Muscle layer of duodenum (tissue), 2 donors: Measurements from ENCODE around the gene TP73.

Experiments
- H3K27ac ChIP-seq: one replicate; pipeline ENCODE4 v1.7.0; 2013; ENCODE audit warnings: mild to moderate bottlenecking, low read length
- H3K27me3 ChIP-seq: one replicate; pipeline ENCODE4 v1.7.0; 2013; ENCODE audit warnings: low read depth, mild to moderate bottlenecking, control low read depth, low read length
- H3K36me3 ChIP-seq, 2 donors: one replicate each; pipeline ENCODE4 v1.7.0; 2013; ENCODE audit warnings: low read length in 2 of 2, control low read depth in 1 of 2, mild to moderate bottlenecking in 1 of 2; ENCODE audit not compliant: insufficient read depth in 2 of 2, control insufficient read depth in 1 of 2
- H3K4me1 ChIP-seq, 2 donors: one replicate each; pipeline ENCODE4 v1.7.0; 2013; ENCODE audit warnings: low read length in 2 of 2, mild to moderate bottlenecking in 2 of 2, control low read depth in 1 of 2, moderate library complexity in 1 of 2; ENCODE audit not compliant: insufficient read depth in 2 of 2, control insufficient read depth in 1 of 2
- H3K4me3 ChIP-seq, 2 donors: one replicate each; pipeline ENCODE4 v1.7.0; 2013; ENCODE audit warnings: low read length in 2 of 2, low read depth in 1 of 2, mild to moderate bottlenecking in 1 of 2
- H3K9me3 ChIP-seq, 2 donors: one replicate each; pipeline ENCODE4 v1.7.0; 2013; ENCODE audit warnings: low read length in 2 of 2, control low read depth in 1 of 2, mild to moderate bottlenecking in 1 of 2; ENCODE audit not compliant: control insufficient read depth in 1 of 2
- donor health status: healthy.

Gene TP73

DNA sequence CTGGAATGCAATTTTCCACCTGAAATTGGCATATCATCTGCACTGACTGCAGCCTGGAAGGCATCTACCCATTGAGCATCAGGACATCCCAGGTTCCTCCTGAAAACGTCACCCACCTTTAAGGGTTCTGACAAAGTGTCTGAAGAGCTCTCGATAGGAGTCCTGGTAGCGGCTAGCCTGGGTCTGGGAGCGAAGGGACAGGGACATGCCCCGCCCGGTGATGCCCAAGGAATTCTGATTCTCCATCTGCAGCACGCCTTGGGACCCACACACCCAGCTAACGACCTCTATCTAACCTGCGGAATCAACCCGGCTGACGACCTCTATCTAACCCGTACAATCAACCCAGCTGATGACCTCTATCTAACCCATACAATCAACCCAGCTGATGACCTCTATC lies 86.6 kb downstream of the TP73 start:
- Histone ChIP-seq H3K27ac (no peak overlapping the region), H3K27me3 (no peaks in the 10 kb centered on the region), H3K4me3 (no peak overlapping the region), H3K9me3 (no peaks in the 10 kb centered on the region), H3K4me1 (no peaks in the 10 kb centered on the region), H3K36me3 (peaks cover 9 to 65% of the 10 kb centered on the region in 2 donors)

DNA sequence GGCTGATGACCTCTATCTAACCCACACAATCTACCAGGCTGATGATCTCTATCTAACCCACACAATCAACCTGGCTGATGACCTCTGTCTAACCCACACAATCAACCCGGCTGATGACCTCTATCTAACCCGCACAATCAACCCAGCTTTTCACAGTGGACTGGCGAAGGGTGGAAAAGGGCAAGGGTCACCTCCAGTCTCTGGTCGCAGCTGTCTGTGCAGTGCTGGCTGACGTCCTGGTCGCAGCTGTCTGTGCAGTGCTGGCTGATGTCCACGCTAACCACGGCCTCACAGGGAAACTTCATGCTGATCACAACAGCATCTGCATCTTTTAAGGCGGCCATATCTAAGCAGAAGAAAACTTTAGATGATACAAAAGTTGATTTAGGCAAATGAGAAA lies 87.7 kb downstream of the TP73 start:
- no peak overlapping the region for H3K4me3 ChIP-seq
- no peaks in the 10 kb centered on the region for H3K9me3 ChIP-seq
- no peaks in the 10 kb centered on the region for H3K27me3 ChIP-seq
- H3K27ac ChIP-seq = no peak overlapping the region
- H3K36me3 ChIP-seq = peaks cover 9 to 71% of the 10 kb centered on the region in 2 donors
- H3K4me1 ChIP-seq = peaks cover 0 to 6% of the 10 kb centered on the region in 2 donors

DNA sequence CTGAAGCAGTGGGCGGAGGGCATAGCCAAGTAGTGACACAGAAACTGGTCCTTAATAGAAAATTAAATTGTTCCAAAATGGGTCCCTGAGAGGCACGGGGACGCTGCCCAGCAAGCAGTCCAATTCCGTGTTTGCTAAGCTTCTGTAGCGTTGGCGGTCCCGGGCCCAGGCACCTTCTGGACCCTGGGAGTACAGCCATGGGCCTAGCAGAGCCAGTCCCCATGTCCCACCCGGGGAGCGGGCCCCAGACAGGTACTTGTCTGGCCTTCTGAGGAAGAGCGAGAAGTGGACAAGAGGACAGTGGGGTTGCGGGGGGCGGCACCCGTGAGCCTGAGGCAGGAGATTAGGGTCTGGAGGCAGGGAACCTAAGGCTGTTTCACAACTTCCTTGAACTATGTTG lies 88.4 kb downstream of the TP73 start:
- Histone ChIP-seq H3K4me1 (peaks cover 0 to 11% of the 10 kb centered on the region in 2 donors), H3K9me3 (no peaks in the 10 kb centered on the region), H3K27ac (no peak overlapping the region), H3K4me3 (no peak overlapping the region), H3K27me3 (no peaks in the 10 kb centered on the region), H3K36me3 (peaks cover 9 to 69% of the 10 kb centered on the region in 2 donors)

DNA sequence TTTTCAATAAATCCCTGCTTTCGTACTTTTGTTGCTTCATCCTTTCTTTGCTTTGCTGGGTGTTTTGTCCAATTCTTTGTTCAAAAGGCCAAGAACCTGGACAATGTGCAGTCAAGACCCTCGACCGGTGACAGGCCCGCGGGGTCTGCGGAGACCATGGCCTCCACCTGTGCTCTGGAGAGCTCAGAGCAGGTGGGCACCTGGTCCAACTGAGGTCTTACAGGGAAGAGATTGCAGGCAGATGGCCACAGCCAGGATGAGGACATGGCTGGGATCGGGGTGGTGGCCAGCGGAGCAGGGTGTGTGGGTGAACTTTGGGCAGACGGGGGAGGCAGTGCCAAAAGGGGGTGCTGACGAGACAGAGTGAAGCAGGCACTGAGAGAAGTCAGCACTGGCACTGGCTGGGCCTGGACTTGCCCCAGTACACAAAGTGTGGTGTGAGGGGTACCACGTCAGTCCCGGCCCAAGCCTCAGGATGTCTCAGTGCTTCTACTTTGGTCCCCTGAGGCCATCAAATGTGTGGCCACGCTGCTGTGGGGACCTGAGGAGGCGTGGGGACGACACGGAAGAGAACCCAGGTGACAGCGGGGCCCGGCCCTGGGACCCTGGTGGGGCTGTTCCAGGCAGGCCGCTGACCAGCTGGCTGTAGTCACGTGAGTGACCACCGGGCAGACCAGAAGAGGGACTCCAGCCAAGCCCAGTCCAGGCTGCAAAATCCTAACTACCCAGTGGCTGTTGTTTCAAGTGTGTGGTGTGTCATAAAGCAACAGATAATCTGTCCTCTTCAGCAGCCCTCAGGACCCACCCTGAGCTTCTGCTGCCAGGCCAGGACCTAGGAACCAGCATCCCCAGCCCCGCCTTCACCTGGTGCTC lies 89.5 kb downstream of the TP73 start:
- no peak overlapping the region for H3K4me3 ChIP-seq
- H3K27me3 ChIP-seq = no peaks in the 10 kb centered on the region
- no peak overlapping the region for H3K27ac ChIP-seq
- peaks cover 9 to 59% of the 10 kb centered on the region in 2 donors for H3K36me3 ChIP-seq
- no peaks in the 10 kb centered on the region for H3K9me3 ChIP-seq
- peaks cover 0 to 20% of the 10 kb centered on the region in 2 donors for H3K4me1 ChIP-seq

- H3K27ac ChIP-seq = no peak overlapping the region
- H3K36me3 ChIP-seq = peaks cover 9 to 50% of the 10 kb centered on the region in 2 donors
- no peaks in the 10 kb centered on the region for H3K9me3 ChIP-seq
Measured at GRCh38 chr1:3742439-3743298, 90.4 kb downstream of the TP73 start.

DNA sequence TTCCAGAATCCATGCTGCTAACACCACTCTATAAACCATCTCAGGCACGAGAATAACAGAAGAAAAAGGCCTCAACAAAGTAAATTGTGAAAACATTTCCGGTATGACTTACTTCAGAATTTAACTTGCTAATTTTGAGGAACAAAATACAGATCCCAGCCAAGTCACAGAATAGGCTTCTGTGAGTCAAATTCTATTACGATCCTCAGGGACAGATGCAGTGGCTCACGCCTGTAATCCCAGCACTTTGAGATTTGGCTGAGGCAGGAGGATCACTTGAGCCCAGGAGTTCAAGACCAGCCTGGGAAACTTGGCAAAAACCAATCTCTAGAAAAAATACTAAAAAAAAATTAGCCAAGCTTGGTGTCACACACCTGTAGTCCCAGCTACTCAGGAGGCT lies 91.1 kb downstream of the TP73 start:
- H3K36me3 ChIP-seq = peaks cover 9 to 43% of the 10 kb centered on the region in 2 donors
- H3K4me3 ChIP-seq = no peak overlapping the region

More at GRCh38 chr1:3742439-3743298, 90.4 kb downstream of the TP73 start:
- H3K4me3 ChIP-seq = no peak overlapping the region
- peaks cover 1 to 22% of the 10 kb centered on the region in 2 donors for H3K4me1 ChIP-seq
- no peaks in the 10 kb centered on the region for H3K27me3 ChIP-seq

GRCh38 chr1:3743826-3744225 lies 91.5 kb downstream of the TP73 start:
- peaks cover 3 to 26% of the 10 kb centered on the region in 2 donors for H3K4me1 ChIP-seq
- H3K36me3 ChIP-seq = peaks cover 8 to 39% of the 10 kb centered on the region in 2 donors
- H3K4me3 ChIP-seq = no peak overlapping the region

More for the DNA sequence above, 91.1 kb downstream of the TP73 start:
- Histone ChIP-seq H3K27me3 (no peaks in the 10 kb centered on the region), H3K4me1 (peaks cover 3 to 26% of the 10 kb centered on the region in 2 donors), H3K27ac (no peak overlapping the region), H3K9me3 (no peaks in the 10 kb centered on the region)

GRCh38 chr1:3744646-3745045 lies 92.3 kb downstream of the TP73 start:
- no peaks in the 10 kb centered on the region for H3K9me3 ChIP-seq
- H3K27ac ChIP-seq = no peak overlapping the region
- H3K4me1 ChIP-seq = peaks cover 3 to 26% of the 10 kb centered on the region in 2 donors
- peaks cover 6 to 33% of the 10 kb centered on the region in 2 donors for H3K36me3 ChIP-seq
- H3K4me3 ChIP-seq = no peak overlapping the region
- H3K27me3 ChIP-seq = no peaks in the 10 kb centered on the region

More at GRCh38 chr1:3743826-3744225, 91.5 kb downstream of the TP73 start:
- Histone ChIP-seq H3K27me3 (no peaks in the 10 kb centered on the region), H3K27ac (no peak overlapping the region), H3K9me3 (no peaks in the 10 kb centered on the region)

DNA sequence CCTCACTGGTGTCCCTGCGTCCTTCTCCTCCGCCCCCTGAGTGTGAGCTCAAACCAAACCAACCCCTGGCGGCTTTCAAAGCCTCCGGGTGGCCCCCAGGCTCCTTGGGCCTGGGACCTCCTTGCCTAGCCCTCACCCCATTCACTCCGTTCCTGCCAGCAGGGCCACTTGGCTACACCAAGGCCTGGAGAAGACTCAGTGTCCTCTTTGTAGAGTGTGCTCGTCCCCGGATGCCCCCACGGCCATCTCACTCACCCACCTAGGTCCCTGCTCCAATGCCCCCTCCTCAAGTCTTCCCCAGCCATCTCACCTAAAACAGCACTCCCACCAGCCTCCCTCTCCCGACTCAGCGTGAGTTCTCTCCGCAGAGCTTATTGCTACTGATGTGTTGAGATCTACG lies 92.8 kb downstream of the TP73 start:
- H3K36me3 ChIP-seq = peaks cover 6 to 28% of the 10 kb centered on the region in 2 donors
- H3K4me3 ChIP-seq = no peak overlapping the region
- H3K27me3 ChIP-seq = no peaks in the 10 kb centered on the region
- no peaks in the 10 kb centered on the region for H3K9me3 ChIP-seq
- H3K27ac ChIP-seq = no peak overlapping the region
- peaks cover 3 to 26% of the 10 kb centered on the region in 2 donors for H3K4me1 ChIP-seq

DNA sequence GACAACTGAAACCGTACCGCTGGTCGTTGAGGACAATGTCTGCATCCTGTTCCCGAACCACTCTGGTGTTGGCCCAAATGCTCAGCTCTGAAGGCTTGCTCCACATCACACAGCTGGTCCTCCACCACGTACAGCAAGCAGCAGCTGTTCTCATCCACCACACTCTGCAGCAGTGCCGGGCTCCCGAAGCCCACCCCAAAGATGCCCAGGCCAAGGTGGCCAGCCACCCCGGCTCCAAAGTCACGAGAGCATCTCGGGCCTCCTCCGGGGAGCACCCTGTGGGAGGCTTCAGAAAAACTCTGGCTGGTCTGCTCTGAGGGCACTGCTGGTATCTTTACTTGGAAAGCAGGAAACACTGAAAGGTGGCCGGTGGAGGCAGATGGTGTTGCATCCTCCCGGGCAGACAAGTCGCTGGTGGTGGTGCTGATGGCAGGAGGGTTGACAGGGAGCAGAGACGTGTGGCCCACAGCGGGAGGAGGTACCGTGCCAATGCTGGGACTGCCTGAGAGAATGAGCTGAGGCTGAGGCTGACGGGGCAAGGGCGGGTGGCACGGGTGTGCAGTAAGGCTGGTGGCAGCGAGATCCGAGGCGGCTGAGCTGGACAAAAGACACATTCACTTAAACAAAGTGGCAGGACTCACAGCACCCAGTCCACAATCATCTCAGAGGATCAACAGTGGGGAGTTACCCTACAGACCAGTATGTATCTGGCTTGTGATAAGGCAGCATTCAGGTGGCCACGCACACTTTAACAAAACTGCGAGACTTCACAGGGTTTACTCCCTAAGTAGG lies 93.5 kb downstream of the TP73 start:
- Histone ChIP-seq H3K27ac (no peak overlapping the region), H3K4me1 (peaks cover 3 to 26% of the 10 kb centered on the region in 2 donors), H3K9me3 (no peaks in the 10 kb centered on the region), H3K27me3 (no peaks in the 10 kb centered on the region), H3K36me3 (peaks cover 6 to 26% of the 10 kb centered on the region in 2 donors), H3K4me3 (peak overlapping the region; percentile 52 to 79)
